ENCODE measurements around the gene KDM6B.

KDM6B gene

GRCh38 chr17:7824021-7824924 lies 9.7 kb upstream of the KDM6B start:
- no peak for DNase-seq

- DNase-seq, result peak; percentile 59
These were observed 8.6 kb upstream of the KDM6B start for GRCh38 chr17:7825206-7825990.

GRCh38 chr17:7830616-7831015 lies 3.4 kb upstream of the KDM6B start:
- DNase-seq, result no peak

- no peak for DNase-seq
These were observed 2.8 kb upstream of the KDM6B start for GRCh38 chr17:7831233-7831632.

- DNase-seq, result no peak
These were observed 1.6 kb upstream of the KDM6B start for GRCh38 chr17:7832431-7832830.

GRCh38 chr17:7833011-7833794 lies 814 bp upstream of the KDM6B start:
- DNase-seq, result no peak

GRCh38 chr17:7834542-7834956 lies 532 bp downstream of the KDM6B start:
- no peak for DNase-seq

- DNase-seq, result peak; percentile 99
These were observed 1.2 kb downstream of the KDM6B start for GRCh38 chr17:7834957-7835813.

GRCh38 chr17:7835814-7836595 lies 2.0 kb downstream of the KDM6B start:
- DNase-seq, result no peak

- DNase-seq, result peak; percentile 98
These were observed 2.8 kb downstream of the KDM6B start for GRCh38 chr17:7836596-7837407.

- peak; percentile 54 for DNase-seq
These were observed 3.5 kb downstream of the KDM6B start for GRCh38 chr17:7837408-7838088.

- DNase-seq, result peak; percentile 94
These were observed 4.4 kb downstream of the KDM6B start for GRCh38 chr17:7838090-7839075.

- DNase-seq, result peak; percentile 74
These were observed 5.3 kb downstream of the KDM6B start for GRCh38 chr17:7839190-7839875.

- DNase-seq, result peak; percentile 84
These were observed 5.9 kb downstream of the KDM6B start for GRCh38 chr17:7839876-7840261.

GRCh38 chr17:7840441-7840840 lies 6.4 kb downstream of the KDM6B start:
- DNase-seq, result no peak

GRCh38 chr17:7840875-7841274 lies 6.9 kb downstream of the KDM6B start:
- DNase-seq, result no peak

GRCh38 chr17:7841396-7841914 lies 7.4 kb downstream of the KDM6B start:
- DNase-seq, result peak; percentile 87
